ENCODE measurements around the gene TRIM52. TPM values are rescaled to one million over a fixed set of nuclear protein-coding genes. Genes with fewer than 3 reads are reported as not detected.

Gene TRIM52
- total and polyA plus RNA-seq, 2 of the 13 experiments (the other 11 are each of a cell fraction or from before 2014, with no cell fraction given), result 7.2 to 11.6 TPM

DNA sequence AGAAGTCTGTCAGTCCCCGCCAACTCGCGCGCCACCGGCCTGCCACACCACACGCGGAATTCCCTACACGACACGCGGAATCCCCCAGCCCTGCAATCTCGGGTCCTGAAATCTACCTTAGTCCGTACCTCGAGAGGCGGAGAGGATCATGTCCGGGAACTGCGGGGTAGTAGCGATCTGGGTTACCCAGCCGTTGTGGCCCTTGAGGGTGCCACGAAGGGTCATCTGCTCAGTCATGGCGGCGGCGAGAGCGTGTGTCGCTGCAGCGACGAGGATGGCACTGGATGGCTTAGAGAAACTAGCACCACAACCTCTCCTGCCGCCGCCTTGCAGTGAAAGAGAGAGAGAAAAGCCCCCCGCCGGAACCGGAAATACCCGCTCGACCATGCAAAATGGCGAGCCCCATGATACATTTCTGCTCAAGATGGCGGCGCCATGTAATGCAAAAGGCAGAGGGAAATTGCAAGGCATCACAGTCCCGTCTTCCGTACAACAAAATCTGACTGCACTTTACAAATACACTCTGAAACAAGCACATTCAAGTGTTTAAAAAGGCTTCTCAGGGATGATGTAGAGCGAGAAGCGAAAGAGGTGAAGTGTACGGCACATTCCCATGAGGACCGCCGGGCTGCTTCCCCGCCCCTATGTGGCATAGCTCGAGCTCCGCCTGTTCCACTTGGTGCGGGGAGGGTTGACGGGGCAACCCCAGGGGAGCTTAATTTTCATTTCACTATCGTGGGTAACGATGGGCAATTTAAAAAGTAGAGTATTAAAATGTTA is 17.2 kb downstream of the TRIM52 start, which contains the start of gene RACK1 (continued):
- TF ChIP-seq, protein P1, sequence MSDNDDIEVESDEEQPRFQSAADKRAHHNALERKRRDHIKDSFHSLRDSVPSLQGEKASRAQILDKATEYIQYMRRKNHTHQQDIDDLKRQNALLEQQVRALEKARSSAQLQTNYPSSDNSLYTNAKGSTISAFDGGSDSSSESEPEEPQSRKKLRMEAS (IDR thresholded peaks at IDR 0.05), result peak; percentile 92
- peak; percentile 65 for TF ChIP-seq ELF1 (CRISPR knock-in tag; IDR thresholded peaks at IDR 0.05)
- TF ChIP-seq, protein P2, sequence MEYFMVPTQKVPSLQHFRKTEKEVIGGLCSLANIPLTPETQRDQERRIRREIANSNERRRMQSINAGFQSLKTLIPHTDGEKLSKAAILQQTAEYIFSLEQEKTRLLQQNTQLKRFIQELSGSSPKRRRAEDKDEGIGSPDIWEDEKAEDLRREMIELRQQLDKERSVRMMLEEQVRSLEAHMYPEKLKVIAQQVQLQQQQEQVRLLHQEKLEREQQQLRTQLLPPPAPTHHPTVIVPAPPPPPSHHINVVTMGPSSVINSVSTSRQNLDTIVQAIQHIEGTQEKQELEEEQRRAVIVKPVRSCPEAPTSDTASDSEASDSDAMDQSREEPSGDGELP (IDR thresholded peaks at IDR 0.05; ENCODE audit: borderline replicate concordance, low read depth), result 0 out of 2 replicates have a peak, but pooled peaks have one; percentile 6
- TF ChIP-seq THAP11 (CRISPR knock-in tag; IDR thresholded peaks at IDR 0.05), result peak; percentile 83
- TF ChIP-seq MED13 (CRISPR knock-in tag; IDR thresholded peaks at IDR 0.05), result 0 out of 2 replicates have a peak, but pooled peaks have one; percentile 29
- no peak for TF ChIP-seq HMG20B (CRISPR knock-in tag; conservative IDR thresholded peaks at IDR 0.05)
- peak; percentile 98 for TF ChIP-seq POLR2G (IDR thresholded peaks at IDR 0.05; ENCODE audit: low read depth, low read length)
- no peak for TF ChIP-seq ZNF510 (CRISPR knock-in tag; IDR thresholded peaks at IDR 0.05; ENCODE audit: low read depth)
- no peak for TF ChIP-seq ZFAT (CRISPR knock-in tag; conservative IDR thresholded peaks at IDR 0.05)
- TF ChIP-seq ZNF678 (CRISPR knock-in tag; IDR thresholded peaks at IDR 0.05), result no peak
- TF ChIP-seq SNRNP70 (IDR thresholded peaks at IDR 0.05; ENCODE audit: low read depth, low read length), result no peak
- TF ChIP-seq, protein P3, sequence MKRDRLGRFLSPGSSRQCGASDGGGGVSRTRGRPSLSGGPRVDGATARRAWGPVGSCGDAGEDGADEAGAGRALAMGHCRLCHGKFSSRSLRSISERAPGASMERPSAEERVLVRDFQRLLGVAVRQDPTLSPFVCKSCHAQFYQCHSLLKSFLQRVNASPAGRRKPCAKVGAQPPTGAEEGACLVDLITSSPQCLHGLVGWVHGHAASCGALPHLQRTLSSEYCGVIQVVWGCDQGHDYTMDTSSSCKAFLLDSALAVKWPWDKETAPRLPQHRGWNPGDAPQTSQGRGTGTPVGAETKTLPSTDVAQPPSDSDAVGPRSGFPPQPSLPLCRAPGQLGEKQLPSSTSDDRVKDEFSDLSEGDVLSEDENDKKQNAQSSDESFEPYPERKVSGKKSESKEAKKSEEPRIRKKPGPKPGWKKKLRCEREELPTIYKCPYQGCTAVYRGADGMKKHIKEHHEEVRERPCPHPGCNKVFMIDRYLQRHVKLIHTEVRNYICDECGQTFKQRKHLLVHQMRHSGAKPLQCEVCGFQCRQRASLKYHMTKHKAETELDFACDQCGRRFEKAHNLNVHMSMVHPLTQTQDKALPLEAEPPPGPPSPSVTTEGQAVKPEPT (CRISPR knock-in tag; IDR thresholded peaks at IDR 0.05; ENCODE audit: low read depth), result peak; percentile 79; the same call in 1 of the 2 replicates
- TF ChIP-seq ZBTB20 (CRISPR knock-in tag; IDR thresholded peaks at IDR 0.05; ENCODE audit: borderline replicate concordance, low read depth), result peak; percentile 86; the same call in 1 of the 2 replicates
- TF ChIP-seq, protein P4, sequence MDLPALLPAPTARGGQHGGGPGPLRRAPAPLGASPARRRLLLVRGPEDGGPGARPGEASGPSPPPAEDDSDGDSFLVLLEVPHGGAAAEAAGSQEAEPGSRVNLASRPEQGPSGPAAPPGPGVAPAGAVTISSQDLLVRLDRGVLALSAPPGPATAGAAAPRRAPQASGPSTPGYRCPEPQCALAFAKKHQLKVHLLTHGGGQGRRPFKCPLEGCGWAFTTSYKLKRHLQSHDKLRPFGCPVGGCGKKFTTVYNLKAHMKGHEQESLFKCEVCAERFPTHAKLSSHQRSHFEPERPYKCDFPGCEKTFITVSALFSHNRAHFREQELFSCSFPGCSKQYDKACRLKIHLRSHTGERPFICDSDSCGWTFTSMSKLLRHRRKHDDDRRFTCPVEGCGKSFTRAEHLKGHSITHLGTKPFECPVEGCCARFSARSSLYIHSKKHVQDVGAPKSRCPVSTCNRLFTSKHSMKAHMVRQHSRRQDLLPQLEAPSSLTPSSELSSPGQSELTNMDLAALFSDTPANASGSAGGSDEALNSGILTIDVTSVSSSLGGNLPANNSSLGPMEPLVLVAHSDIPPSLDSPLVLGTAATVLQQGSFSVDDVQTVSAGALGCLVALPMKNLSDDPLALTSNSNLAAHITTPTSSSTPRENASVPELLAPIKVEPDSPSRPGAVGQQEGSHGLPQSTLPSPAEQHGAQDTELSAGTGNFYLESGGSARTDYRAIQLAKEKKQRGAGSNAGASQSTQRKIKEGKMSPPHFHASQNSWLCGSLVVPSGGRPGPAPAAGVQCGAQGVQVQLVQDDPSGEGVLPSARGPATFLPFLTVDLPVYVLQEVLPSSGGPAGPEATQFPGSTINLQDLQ (CRISPR knock-in tag; IDR thresholded peaks at IDR 0.05), result peak; percentile 78; the same call in 1 of the 2 replicates
- TF ChIP-seq NCOA2 (CRISPR knock-in tag; IDR thresholded peaks at IDR 0.05), result 0 out of 2 replicates have a peak, but pooled peaks have one; percentile 19
- peak; percentile 68; the same call in 1 of the 2 replicates for TF ChIP-seq ATF7-NPFF (CRISPR knock-in tag; IDR thresholded peaks at IDR 0.05; ENCODE audit: low read depth)
- TF ChIP-seq ZNF570 (CRISPR knock-in tag; IDR thresholded peaks at IDR 0.05; ENCODE audit: borderline replicate concordance), result peak; percentile 70; the same call in 1 of the 2 replicates
- TF ChIP-seq, protein P5, sequence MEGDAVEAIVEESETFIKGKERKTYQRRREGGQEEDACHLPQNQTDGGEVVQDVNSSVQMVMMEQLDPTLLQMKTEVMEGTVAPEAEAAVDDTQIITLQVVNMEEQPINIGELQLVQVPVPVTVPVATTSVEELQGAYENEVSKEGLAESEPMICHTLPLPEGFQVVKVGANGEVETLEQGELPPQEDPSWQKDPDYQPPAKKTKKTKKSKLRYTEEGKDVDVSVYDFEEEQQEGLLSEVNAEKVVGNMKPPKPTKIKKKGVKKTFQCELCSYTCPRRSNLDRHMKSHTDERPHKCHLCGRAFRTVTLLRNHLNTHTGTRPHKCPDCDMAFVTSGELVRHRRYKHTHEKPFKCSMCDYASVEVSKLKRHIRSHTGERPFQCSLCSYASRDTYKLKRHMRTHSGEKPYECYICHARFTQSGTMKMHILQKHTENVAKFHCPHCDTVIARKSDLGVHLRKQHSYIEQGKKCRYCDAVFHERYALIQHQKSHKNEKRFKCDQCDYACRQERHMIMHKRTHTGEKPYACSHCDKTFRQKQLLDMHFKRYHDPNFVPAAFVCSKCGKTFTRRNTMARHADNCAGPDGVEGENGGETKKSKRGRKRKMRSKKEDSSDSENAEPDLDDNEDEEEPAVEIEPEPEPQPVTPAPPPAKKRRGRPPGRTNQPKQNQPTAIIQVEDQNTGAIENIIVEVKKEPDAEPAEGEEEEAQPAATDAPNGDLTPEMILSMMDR (CRISPR knock-in tag; IDR thresholded peaks at IDR 0.05), result peak; percentile 25
- TF ChIP-seq SAP130 (CRISPR knock-in tag; IDR thresholded peaks at IDR 0.05; ENCODE audit: low read depth), result peak; percentile 78
- peak; percentile 78; the same call in 1 of the 2 replicates for TF ChIP-seq ZNF224 (CRISPR knock-in tag; IDR thresholded peaks at IDR 0.05)
- TF ChIP-seq ZNF775 (CRISPR knock-in tag; IDR thresholded peaks at IDR 0.05; ENCODE audit: borderline replicate concordance), result no peak

Measured in HepG2 (cell line).